Ovary (tissue), 1 donor: ENCODE data around the gene RRAD.

Source experiments
- EP300 ChIP-seq: sonication (generic); formaldehyde crosslinking; IDR thresholded peaks from one replicate; pipeline ENCODE4 v1.6.1; 2017; ENCODE audit warnings: antibody characterized with exemption
- POLR2A ChIP-seq: fragments of 450-650 bp; IDR thresholded peaks from one replicate; pipeline ENCODE4 v1.6.1; 2017; ENCODE audit warnings: antibody characterized with exemption, mild to moderate bottlenecking, moderate library complexity

GRCh38 chr16:66882702-66883101 lies 42.6 kb downstream of the RRAD start:
- TF ChIP-seq POLR2A (no peak), EP300 (no peak)
